Activated T-cell treated with anti-CD3 and anti-CD28 coated beads for 48 hours (primary cell): ENCODE data around the gene CHRNA1.

Experiments used
- DNase-seq: peaks from one replicate; pipeline ENCODE4 v3.0.0-alpha.2; 2020; ENCODE audit warnings: low read depth

The CHRNA1 gene

GRCh38 chr2:174760845-174761473 lies 3.3 kb downstream of the CHRNA1 start:
- DNase-seq: no peak

GRCh38 chr2:174759381-174760065 lies 4.7 kb downstream of the CHRNA1 start:
- no peak for DNase-seq

GRCh38 chr2:174756743-174757142 lies 7.5 kb downstream of the CHRNA1 start:
- DNase-seq: no peak

- no peak for DNase-seq
Observed at GRCh38 chr2:174753038-174753633, 11.1 kb downstream of the CHRNA1 start.

- DNase-seq: no peak
Observed at GRCh38 chr2:174752403-174753037, 11.8 kb downstream of the CHRNA1 start.

GRCh38 chr2:174750923-174751441 lies 13.3 kb downstream of the CHRNA1 start:
- DNase-seq: no peak

- no peak for DNase-seq
Observed at GRCh38 chr2:174749793-174750192, 14.5 kb downstream of the CHRNA1 start.

- DNase-seq: peak; percentile 60
Observed at GRCh38 chr2:174748948-174749347, 15.3 kb downstream of the CHRNA1 start.

GRCh38 chr2:174745142-174745541 lies 19.1 kb downstream of the CHRNA1 start:
- DNase-seq: no peak

- no peak for DNase-seq
Observed at GRCh38 chr2:174744111-174744510, 20.2 kb downstream of the CHRNA1 start.

- DNase-seq: no peak
Observed at GRCh38 chr2:174740721-174741120, 23.6 kb downstream of the CHRNA1 start.

GRCh38 chr2:174738841-174739240 lies 25.4 kb downstream of the CHRNA1 start:
- DNase-seq: no peak

GRCh38 chr2:174731546-174731945 lies 32.7 kb downstream of the CHRNA1 start:
- no peak for DNase-seq

- no peak for DNase-seq
Observed at GRCh38 chr2:174730698-174731018, 33.6 kb downstream of the CHRNA1 start.

- peak; percentile 48 for DNase-seq
Observed at GRCh38 chr2:174729797-174730697, 34.2 kb downstream of the CHRNA1 start.

GRCh38 chr2:174728096-174728495 lies 36.2 kb downstream of the CHRNA1 start:
- no peak for DNase-seq

- DNase-seq: no peak
Observed at GRCh38 chr2:174726212-174726611, 38.1 kb downstream of the CHRNA1 start.

GRCh38 chr2:174722942-174723592 lies 41.2 kb downstream of the CHRNA1 start:
- no peak for DNase-seq

- DNase-seq: no peak
Observed at GRCh38 chr2:174719016-174719415, 45.3 kb downstream of the CHRNA1 start.

- no peak for DNase-seq
Observed at GRCh38 chr2:174718591-174718990, 45.7 kb downstream of the CHRNA1 start.

GRCh38 chr2:174717916-174718315 lies 46.4 kb downstream of the CHRNA1 start:
- no peak for DNase-seq
